ENCODE data around the gene PTPRM. TPM values are rescaled to one million over a fixed set of nuclear protein-coding genes. Genes with fewer than 3 reads are reported as not detected.

The PTPRM gene
- total and polyA plus RNA-seq, 2 donors = 37.3 to 55.6 TPM

DNA sequence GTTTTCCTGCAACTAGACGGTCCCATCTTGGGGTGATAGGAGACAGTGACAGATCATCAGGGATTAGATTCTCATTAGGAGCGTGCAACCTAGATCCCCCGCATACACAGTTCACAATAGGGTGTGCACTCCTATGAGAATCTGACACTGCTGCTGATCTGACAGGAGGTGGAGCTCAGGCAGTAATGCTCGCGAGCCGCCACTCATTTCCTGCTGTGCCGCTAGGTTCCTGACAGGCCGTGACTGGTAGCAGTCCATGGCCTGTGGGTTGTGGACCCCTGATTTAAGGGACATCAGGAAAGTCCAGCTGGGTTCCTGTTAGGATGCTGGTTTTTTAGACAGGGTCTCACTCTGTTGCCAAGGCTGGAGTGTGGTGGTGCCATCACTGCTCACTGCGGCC, 48.7 kb downstream of the PTPRM start:
- H3K4me3 ChIP-seq (ENCODE audit: low read length in 2 of 2) = no peak overlapping the region
- no peaks in the 10 kb centered on the region for H3K9me3 ChIP-seq (ENCODE audit: control insufficient read depth in 2 of 2, insufficient read depth in 1 of 2, low read length in 1 of 2)
- WGBS = 97% methylated on average over 9 of the region's 9 CpGs
- no peak for DNase-seq (ENCODE audit: low read depth in 6 of 9, low spot score in 9 of 9)
- no peak overlapping the region for H3K27ac ChIP-seq (ENCODE audit: low read depth in 1 of 2, low read length in 1 of 2)
- H3K27me3 ChIP-seq (ENCODE audit: control insufficient read depth in 2 of 2, insufficient read depth in 1 of 2, low read length in 1 of 2) = no peaks in the 10 kb centered on the region
- H3K4me1 ChIP-seq (ENCODE audit: control insufficient read depth in 2 of 2, insufficient read depth in 2 of 2, low read length in 2 of 2) = peaks cover 0 to 5% of the 10 kb centered on the region in 2 donors
- no peaks in the 10 kb centered on the region for H3K36me3 ChIP-seq (ENCODE audit: control insufficient read depth in 2 of 2, insufficient read depth in 2 of 2, low read length in 1 of 2)

DNA sequence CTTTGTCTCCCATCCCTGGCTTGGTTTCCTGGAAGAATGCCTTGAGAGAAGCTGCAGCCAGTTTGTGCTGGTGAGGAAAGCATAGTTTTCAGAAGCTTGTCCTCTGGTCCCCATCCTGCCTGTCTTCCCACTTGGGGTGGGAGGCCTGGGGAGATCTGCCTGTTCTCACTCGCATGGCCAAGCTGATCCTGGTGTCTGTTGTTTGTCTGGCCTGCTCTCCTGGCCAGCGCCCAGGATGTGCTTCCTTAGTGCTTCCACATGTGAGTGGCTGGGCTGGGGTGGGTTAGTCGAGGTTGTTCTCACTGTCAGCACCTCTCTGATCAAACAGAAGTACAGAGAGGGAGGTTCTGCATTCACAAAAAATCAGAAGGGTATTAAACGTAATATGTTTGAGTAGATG, 49.5 kb downstream of the PTPRM start:
- no peak for DNase-seq (ENCODE audit: low read depth in 6 of 9, low spot score in 9 of 9)
- H3K9me3 ChIP-seq (ENCODE audit: control insufficient read depth in 2 of 2, insufficient read depth in 1 of 2, low read length in 1 of 2) = no peaks in the 10 kb centered on the region
- H3K27ac ChIP-seq (ENCODE audit: low read depth in 1 of 2, low read length in 1 of 2) = no peak overlapping the region
- H3K4me1 ChIP-seq (ENCODE audit: control insufficient read depth in 2 of 2, insufficient read depth in 2 of 2, low read length in 2 of 2) = peaks cover 0 to 5% of the 10 kb centered on the region in 2 donors
- 92% methylated on average over 4 of the region's 4 CpGs for WGBS
- H3K27me3 ChIP-seq (ENCODE audit: control insufficient read depth in 2 of 2, insufficient read depth in 1 of 2, low read length in 1 of 2) = no peaks in the 10 kb centered on the region
- no peak overlapping the region for H3K4me3 ChIP-seq (ENCODE audit: low read length in 2 of 2)
- H3K36me3 ChIP-seq (ENCODE audit: control insufficient read depth in 2 of 2, insufficient read depth in 2 of 2, low read length in 1 of 2) = no peaks in the 10 kb centered on the region

DNA sequence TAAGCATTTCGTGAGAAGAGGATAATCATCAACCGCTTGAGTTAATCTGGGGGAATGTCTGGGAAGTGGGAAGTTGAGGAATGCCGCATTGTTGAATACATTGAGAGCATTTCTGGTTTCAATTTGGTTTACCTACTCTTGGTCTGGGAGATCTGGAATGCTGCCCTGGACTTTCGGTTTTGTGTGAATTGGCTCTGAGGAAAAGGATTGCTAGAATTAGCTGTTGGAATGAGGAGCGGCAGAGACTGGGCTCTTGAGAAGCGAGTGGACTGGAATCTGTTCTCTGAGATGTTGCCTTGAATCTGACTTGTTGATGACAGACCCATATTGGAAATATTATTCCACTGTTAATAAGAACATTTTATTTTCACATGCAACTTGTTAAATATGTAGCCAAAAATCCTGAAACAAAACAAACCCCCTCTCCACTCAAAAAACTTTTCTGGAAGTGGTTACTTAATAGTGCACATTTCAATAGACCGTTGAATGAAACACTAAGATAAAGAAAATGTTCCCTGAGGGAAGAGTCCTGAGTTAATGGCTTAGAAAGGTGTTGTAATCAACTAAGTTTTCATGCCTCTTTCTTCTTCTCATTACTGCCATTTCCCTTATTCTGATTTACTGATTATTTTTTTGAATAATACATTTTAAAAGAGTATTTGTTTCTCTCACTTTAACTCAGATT, 50.8 kb downstream of the PTPRM start:
- H3K9me3 ChIP-seq (ENCODE audit: control insufficient read depth in 2 of 2, insufficient read depth in 1 of 2, low read length in 1 of 2) = no peaks in the 10 kb centered on the region
- no peak overlapping the region for H3K27ac ChIP-seq (ENCODE audit: low read depth in 1 of 2, low read length in 1 of 2)
- 93% methylated on average over 7 of the region's 7 CpGs for WGBS
- DNase-seq (ENCODE audit: low read depth in 6 of 9, low spot score in 9 of 9) = peak in 1 of 9 donors; percentile 5
- H3K4me3 ChIP-seq (ENCODE audit: low read length in 2 of 2) = no peak overlapping the region
- peaks cover 0 to 5% of the 10 kb centered on the region in 2 donors for H3K4me1 ChIP-seq (ENCODE audit: control insufficient read depth in 2 of 2, insufficient read depth in 2 of 2, low read length in 2 of 2)
- H3K27me3 ChIP-seq (ENCODE audit: control insufficient read depth in 2 of 2, insufficient read depth in 1 of 2, low read length in 1 of 2) = no peaks in the 10 kb centered on the region
- H3K36me3 ChIP-seq (ENCODE audit: control insufficient read depth in 2 of 2, insufficient read depth in 2 of 2, low read length in 1 of 2) = no peaks in the 10 kb centered on the region

DNA sequence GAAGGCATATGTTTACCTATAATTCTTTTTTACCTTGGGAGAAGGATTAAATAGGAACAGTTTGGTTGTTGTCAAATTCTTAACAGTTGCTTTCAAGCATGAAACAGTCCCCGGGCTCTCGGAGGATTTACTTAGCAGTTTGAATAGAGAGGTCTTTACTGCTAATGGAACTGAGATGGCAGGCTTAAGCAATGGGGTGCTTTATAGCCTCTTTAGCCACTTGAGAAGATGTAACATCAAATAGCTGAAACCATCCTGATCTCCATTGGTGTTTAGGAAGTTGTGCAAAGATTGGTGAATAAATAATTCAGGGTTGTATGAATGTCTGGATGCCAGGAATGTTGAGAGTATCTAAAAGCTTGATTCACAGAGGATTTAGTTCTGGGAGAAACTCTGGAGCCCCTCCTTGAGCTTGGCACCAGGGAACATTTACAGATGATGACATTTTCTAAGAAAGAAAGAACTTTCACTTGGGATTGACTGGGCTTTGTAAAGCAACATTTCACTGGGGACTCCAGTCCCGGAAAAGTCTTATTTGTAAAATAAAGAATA, 51.9 kb downstream of the PTPRM start:
- 97% methylated on average over 3 of the region's 3 CpGs for WGBS
- H3K9me3 ChIP-seq (ENCODE audit: control insufficient read depth in 2 of 2, insufficient read depth in 1 of 2, low read length in 1 of 2) = no peaks in the 10 kb centered on the region
- H3K4me3 ChIP-seq (ENCODE audit: low read length in 2 of 2) = no peak overlapping the region
- H3K27me3 ChIP-seq (ENCODE audit: control insufficient read depth in 2 of 2, insufficient read depth in 1 of 2, low read length in 1 of 2) = no peaks in the 10 kb centered on the region
- H3K27ac ChIP-seq (ENCODE audit: low read depth in 1 of 2, low read length in 1 of 2) = no peak overlapping the region
- no peak for DNase-seq (ENCODE audit: low read depth in 6 of 9, low spot score in 9 of 9)
- peaks cover 0 to 5% of the 10 kb centered on the region in 2 donors for H3K4me1 ChIP-seq (ENCODE audit: control insufficient read depth in 2 of 2, insufficient read depth in 2 of 2, low read length in 2 of 2)
- no peaks in the 10 kb centered on the region for H3K36me3 ChIP-seq (ENCODE audit: control insufficient read depth in 2 of 2, insufficient read depth in 2 of 2, low read length in 1 of 2)

DNA sequence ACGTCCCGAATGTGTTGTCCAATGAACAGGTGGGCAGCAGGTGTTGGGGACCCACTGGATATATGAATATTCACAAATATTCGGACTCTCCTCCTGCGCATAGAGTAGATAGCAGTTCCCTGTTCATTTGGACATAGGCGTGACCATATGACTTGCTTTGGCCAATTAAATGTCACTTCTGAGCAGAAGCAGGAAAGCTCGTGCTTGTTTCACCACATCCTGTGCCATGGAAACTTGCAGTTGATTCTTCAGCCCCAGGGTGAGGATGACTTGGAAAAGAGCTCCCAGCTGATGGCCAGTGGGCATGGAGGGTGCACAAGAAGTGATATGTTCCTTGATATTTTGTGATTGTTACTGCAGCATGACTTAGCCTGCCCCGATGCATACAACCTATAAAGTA, 52.6 kb downstream of the PTPRM start:
- 92% methylated on average over 7 of the region's 7 CpGs for WGBS
- Histone ChIP-seq H3K4me1 (ENCODE audit: control insufficient read depth in 2 of 2, insufficient read depth in 2 of 2, low read length in 2 of 2) (peaks cover 0 to 5% of the 10 kb centered on the region in 2 donors), H3K27me3 (ENCODE audit: control insufficient read depth in 2 of 2, insufficient read depth in 1 of 2, low read length in 1 of 2) (no peaks in the 10 kb centered on the region), H3K36me3 (ENCODE audit: control insufficient read depth in 2 of 2, insufficient read depth in 2 of 2, low read length in 1 of 2) (no peaks in the 10 kb centered on the region), H3K9me3 (ENCODE audit: control insufficient read depth in 2 of 2, insufficient read depth in 1 of 2, low read length in 1 of 2) (no peaks in the 10 kb centered on the region), H3K27ac (ENCODE audit: low read depth in 1 of 2, low read length in 1 of 2) (no peak overlapping the region), H3K4me3 (ENCODE audit: low read length in 2 of 2) (no peak overlapping the region)
- no peak for DNase-seq (ENCODE audit: low read depth in 6 of 9, low spot score in 9 of 9)

DNA sequence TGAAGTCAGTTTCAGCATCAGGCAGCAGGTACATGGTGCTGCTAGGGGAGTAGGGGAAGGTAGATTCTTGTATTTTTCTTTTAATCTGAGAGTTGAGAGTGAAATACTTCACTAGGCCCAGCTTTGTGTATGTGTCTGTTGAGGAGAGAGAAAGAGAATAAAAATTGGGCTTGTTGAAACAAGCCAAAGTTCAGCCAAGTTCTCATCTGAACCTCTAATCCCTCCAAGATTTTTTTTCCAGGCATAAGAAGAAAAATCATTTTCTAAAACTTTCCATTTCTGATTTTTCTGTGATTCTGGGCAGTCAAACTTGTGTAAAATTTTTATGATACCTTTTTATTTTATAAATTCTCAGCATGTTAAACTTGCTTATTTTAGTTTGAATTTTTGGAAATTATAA, 55.6 kb downstream of the PTPRM start:
- no peak overlapping the region for H3K27ac ChIP-seq (ENCODE audit: low read depth in 1 of 2, low read length in 1 of 2)
- H3K36me3 ChIP-seq (ENCODE audit: control insufficient read depth in 2 of 2, insufficient read depth in 2 of 2, low read length in 1 of 2) = no peaks in the 10 kb centered on the region
- no peaks in the 10 kb centered on the region for H3K9me3 ChIP-seq (ENCODE audit: control insufficient read depth in 2 of 2, insufficient read depth in 1 of 2, low read length in 1 of 2)
- no peaks in the 10 kb centered on the region for H3K27me3 ChIP-seq (ENCODE audit: control insufficient read depth in 2 of 2, insufficient read depth in 1 of 2, low read length in 1 of 2)
- H3K4me1 ChIP-seq (ENCODE audit: control insufficient read depth in 2 of 2, insufficient read depth in 2 of 2, low read length in 2 of 2) = peaks cover 0 to 5% of the 10 kb centered on the region in 2 donors
- H3K4me3 ChIP-seq (ENCODE audit: low read length in 2 of 2) = no peak overlapping the region
- DNase-seq (ENCODE audit: low read depth in 6 of 9, low spot score in 9 of 9) = no peak

DNA sequence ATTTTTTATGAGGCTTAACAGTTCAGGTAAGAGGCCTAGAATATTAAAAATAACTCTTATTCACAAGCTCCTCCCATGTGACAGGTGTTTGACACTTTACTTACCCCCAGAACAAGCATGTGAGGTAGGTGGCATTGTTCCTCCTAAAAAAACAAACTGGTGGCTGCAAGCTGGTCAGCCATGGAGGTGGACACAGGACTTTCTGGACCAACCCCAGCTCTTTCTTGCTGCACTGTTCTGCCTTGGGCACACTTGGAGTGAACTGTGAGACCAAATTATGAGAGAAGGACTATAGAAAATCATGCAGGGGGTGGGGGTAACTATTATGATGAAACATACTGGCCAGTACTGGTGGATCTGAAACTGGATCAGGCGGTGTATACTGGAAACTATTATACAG, 56.6 kb downstream of the PTPRM start:
- no peaks in the 10 kb centered on the region for H3K36me3 ChIP-seq (ENCODE audit: control insufficient read depth in 2 of 2, insufficient read depth in 2 of 2, low read length in 1 of 2)

DNA sequence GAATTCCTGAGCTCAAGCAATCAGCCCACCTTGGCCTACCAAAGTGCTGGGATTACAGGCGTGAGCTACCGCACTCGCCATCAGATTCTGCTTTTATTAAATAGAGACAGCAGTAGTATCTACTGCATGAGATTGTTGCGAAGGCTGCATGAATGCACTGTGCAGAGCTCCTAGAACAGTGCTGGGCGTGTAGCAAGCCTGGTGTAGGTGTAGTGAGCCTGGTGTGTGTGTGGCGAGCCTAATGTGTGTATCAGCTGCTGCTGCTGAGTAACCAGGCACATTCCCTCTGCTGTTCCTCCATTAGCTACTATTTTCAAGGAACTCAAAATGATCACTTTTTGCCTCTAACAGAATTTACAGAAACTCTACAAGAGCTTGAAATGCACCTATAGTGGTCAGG, 57.6 kb downstream of the PTPRM start:
- no peak for DNase-seq (ENCODE audit: low read depth in 6 of 9, low spot score in 9 of 9)
- Histone ChIP-seq H3K27me3 (ENCODE audit: control insufficient read depth in 2 of 2, insufficient read depth in 1 of 2, low read length in 1 of 2) (no peaks in the 10 kb centered on the region), H3K4me1 (ENCODE audit: control insufficient read depth in 2 of 2, insufficient read depth in 2 of 2, low read length in 2 of 2) (peaks cover 0 to 3% of the 10 kb centered on the region in 2 donors), H3K36me3 (ENCODE audit: control insufficient read depth in 2 of 2, insufficient read depth in 2 of 2, low read length in 1 of 2) (no peaks in the 10 kb centered on the region), H3K4me3 (ENCODE audit: low read length in 2 of 2) (no peak overlapping the region), H3K27ac (ENCODE audit: low read depth in 1 of 2, low read length in 1 of 2) (no peak overlapping the region), H3K9me3 (ENCODE audit: control insufficient read depth in 2 of 2, insufficient read depth in 1 of 2, low read length in 1 of 2) (no peaks in the 10 kb centered on the region)
- 98% methylated on average over 6 of the region's 6 CpGs for WGBS

More for the DNA sequence above, 56.6 kb downstream of the PTPRM start:
- WGBS = 95% methylated on average over 1 of the region's 1 CpG
- no peaks in the 10 kb centered on the region for H3K9me3 ChIP-seq (ENCODE audit: control insufficient read depth in 2 of 2, insufficient read depth in 1 of 2, low read length in 1 of 2)
- H3K27me3 ChIP-seq (ENCODE audit: control insufficient read depth in 2 of 2, insufficient read depth in 1 of 2, low read length in 1 of 2) = no peaks in the 10 kb centered on the region
- peaks cover 0 to 5% of the 10 kb centered on the region in 2 donors for H3K4me1 ChIP-seq (ENCODE audit: control insufficient read depth in 2 of 2, insufficient read depth in 2 of 2, low read length in 2 of 2)
- no peak overlapping the region for H3K27ac ChIP-seq (ENCODE audit: low read depth in 1 of 2, low read length in 1 of 2)
- no peak overlapping the region for H3K4me3 ChIP-seq (ENCODE audit: low read length in 2 of 2)
- DNase-seq (ENCODE audit: low read depth in 6 of 9, low spot score in 9 of 9) = no peak

DNA sequence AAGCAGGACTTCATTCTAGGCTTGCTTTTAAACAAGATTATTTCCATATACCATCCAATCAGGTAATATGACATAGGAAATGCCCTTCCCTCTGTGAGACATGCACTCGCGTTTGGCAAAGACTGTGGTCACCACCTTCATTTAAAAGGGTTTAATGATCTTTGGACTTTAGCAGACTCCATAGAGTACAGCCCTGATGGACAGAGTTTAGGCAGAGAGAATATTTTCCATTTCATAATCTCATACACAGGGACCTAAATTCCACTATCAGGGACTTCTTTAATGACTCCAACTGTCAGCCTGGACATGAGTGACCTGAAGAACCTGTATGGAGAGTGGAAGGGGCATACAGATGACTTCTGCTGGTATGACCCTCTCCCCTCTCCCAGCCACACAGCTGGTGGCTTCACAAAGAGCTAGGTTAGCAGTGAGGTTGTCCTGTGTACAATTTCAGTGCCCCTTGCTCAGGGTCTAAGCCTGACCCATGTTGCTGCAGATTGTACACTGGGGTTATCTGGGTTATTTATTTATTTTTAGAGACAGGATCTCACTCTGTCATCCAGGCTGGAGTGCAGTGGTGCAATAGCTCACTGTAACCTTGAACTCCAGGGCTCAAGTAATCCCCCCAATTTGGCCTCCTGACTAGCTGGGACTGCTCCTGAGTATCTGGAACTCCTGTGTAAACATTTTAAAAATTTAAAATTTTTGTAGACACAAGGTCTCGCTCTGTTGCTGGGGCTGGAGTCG, 59.2 kb downstream of the PTPRM start:
- Histone ChIP-seq H3K4me1 (ENCODE audit: control insufficient read depth in 2 of 2, insufficient read depth in 2 of 2, low read length in 2 of 2) (no peaks in the 10 kb centered on the region), H3K27ac (ENCODE audit: low read depth in 1 of 2, low read length in 1 of 2) (no peak overlapping the region), H3K27me3 (ENCODE audit: control insufficient read depth in 2 of 2, insufficient read depth in 1 of 2, low read length in 1 of 2) (no peaks in the 10 kb centered on the region), H3K36me3 (ENCODE audit: control insufficient read depth in 2 of 2, insufficient read depth in 2 of 2, low read length in 1 of 2) (no peaks in the 10 kb centered on the region), H3K9me3 (ENCODE audit: control insufficient read depth in 2 of 2, insufficient read depth in 1 of 2, low read length in 1 of 2) (no peaks in the 10 kb centered on the region), H3K4me3 (ENCODE audit: low read length in 2 of 2) (no peak overlapping the region)
- DNase-seq (ENCODE audit: low read depth in 6 of 9, low spot score in 9 of 9) = no peak
- 96% methylated on average over 4 of the region's 4 CpGs for WGBS
